ENCODE measurements around the gene ZNRF1. TPM values are rescaled to one million over a fixed set of nuclear protein-coding genes. Genes with fewer than 3 reads are reported as not detected.

ZNRF1 gene
- total and polyA plus RNA-seq, 2 of the 13 experiments (the other 11 are each of a cell fraction or from before 2014, with no cell fraction given) = 43.9 to 58.7 TPM

GRCh38 chr16:75053791-75054555 is 55.1 kb downstream of the ZNRF1 start (continued):
- TF ChIP-seq HMGA1 (CRISPR knock-in tag; conservative IDR thresholded peaks at IDR 0.05) = no peak
- TF ChIP-seq ARNTL (CRISPR knock-in tag; IDR thresholded peaks at IDR 0.05) = no peak
- TF ChIP-seq ELF3 (CRISPR knock-in tag; IDR thresholded peaks at IDR 0.05) = peak; percentile 66; the same call in 1 of the 2 replicates
- TF ChIP-seq ZNF280D (CRISPR knock-in tag; IDR thresholded peaks at IDR 0.05) = no peak
- TF ChIP-seq ZNF160 (CRISPR knock-in tag; IDR thresholded peaks at IDR 0.05) = no peak
- no peak for TF ChIP-seq ZNF24 (IDR thresholded peaks at IDR 0.05)
- no peak for TF ChIP-seq NR1H2 (CRISPR knock-in tag; IDR thresholded peaks at IDR 0.05; ENCODE audit: borderline replicate concordance, low read depth)
- no peak for TF ChIP-seq NONO (IDR thresholded peaks at IDR 0.05)
- peak; percentile 63 for TF ChIP-seq NONO (CRISPR knock-in tag; conservative IDR thresholded peaks at IDR 0.05)
- no peak for TF ChIP-seq ZNF33A (CRISPR knock-in tag; IDR thresholded peaks at IDR 0.05; ENCODE audit: borderline replicate concordance)
- TF ChIP-seq PAXIP1 (CRISPR knock-in tag; conservative IDR thresholded peaks at IDR 0.05) = peak; percentile 79
- peak; percentile 52; the same call in 1 of the 2 replicates for TF ChIP-seq ZNF792 (CRISPR knock-in tag; IDR thresholded peaks at IDR 0.05)
- no peak for TF ChIP-seq SIN3A (IDR thresholded peaks at IDR 0.05; ENCODE audit: borderline replicate concordance, low read depth, low read length)
- peak; percentile 69; the same call in 1 of the 2 replicates for TF ChIP-seq TBX2 (CRISPR knock-in tag; IDR thresholded peaks at IDR 0.05; ENCODE audit: borderline replicate concordance)
- no peak for TF ChIP-seq ZNF562 (CRISPR knock-in tag; IDR thresholded peaks at IDR 0.05; ENCODE audit: borderline replicate concordance)
- TF ChIP-seq ZNF891 (CRISPR knock-in tag; IDR thresholded peaks at IDR 0.05) = no peak
- no peak for TF ChIP-seq MAFK (conservative IDR thresholded peaks at IDR 0.05 in 1 of 2, IDR thresholded peaks at IDR 0.05 in 1 of 2; ENCODE audit: low read length in 2 of 2)
- TF ChIP-seq MXD1 (CRISPR knock-in tag; IDR thresholded peaks at IDR 0.05) = no peak
- no peak for TF ChIP-seq ATM (IDR thresholded peaks at IDR 0.05; ENCODE audit: borderline replicate concordance)
- TF ChIP-seq ZNF33B (CRISPR knock-in tag; IDR thresholded peaks at IDR 0.05) = no peak
- peak; percentile 73 for TF ChIP-seq RXRA (CRISPR knock-in tag; IDR thresholded peaks at IDR 0.05)
- peak; percentile 84 for TF ChIP-seq GTF2F1 (IDR thresholded peaks at IDR 0.05; ENCODE audit: low read length)
- TF ChIP-seq, protein P1, sequence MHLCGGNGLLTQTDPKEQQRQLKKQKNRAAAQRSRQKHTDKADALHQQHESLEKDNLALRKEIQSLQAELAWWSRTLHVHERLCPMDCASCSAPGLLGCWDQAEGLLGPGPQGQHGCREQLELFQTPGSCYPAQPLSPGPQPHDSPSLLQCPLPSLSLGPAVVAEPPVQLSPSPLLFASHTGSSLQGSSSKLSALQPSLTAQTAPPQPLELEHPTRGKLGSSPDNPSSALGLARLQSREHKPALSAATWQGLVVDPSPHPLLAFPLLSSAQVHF (CRISPR knock-in tag; IDR thresholded peaks at IDR 0.05) = no peak
- no peak for TF ChIP-seq SMAD9 (CRISPR knock-in tag; IDR thresholded peaks at IDR 0.05)

Data from HepG2 (cell line).